Coronary artery (tissue), 2 donors: Measurements from ENCODE around the gene RIMBP3C.
"Not testable (repeated sequence)": the region's sequence is repeated elsewhere in the genome, so short reads cannot be mapped to it uniquely, and the experiment has no call there.

Experiments used
- DNase-seq: peaks from one replicate; pipeline ENCODE4 v3.0.0-alpha.2; 2017; ENCODE audit warnings: low spot score
- H3K27ac ChIP-seq, 2 donors: fragments of 200-600 bp; sonication (generic); one replicate each; pipeline ENCODE4 v1.5.1; 2016 to 2019
- H3K4me3 ChIP-seq: fragments of 200-600 bp; sonication (generic); 2 replicates; pipeline ENCODE4 v1.5.1; 2016; ENCODE audit warnings: mild to moderate bottlenecking, moderate library complexity
- TF ChIP-seq, protein P1 (sequence below): fragments of 200-600 bp; sonication (generic); IDR thresholded peaks from one replicate; pipeline ENCODE4 v1.5.1; 2019; ENCODE audit warnings: antibody characterized with exemption

RIMBP3C gene

DNA sequence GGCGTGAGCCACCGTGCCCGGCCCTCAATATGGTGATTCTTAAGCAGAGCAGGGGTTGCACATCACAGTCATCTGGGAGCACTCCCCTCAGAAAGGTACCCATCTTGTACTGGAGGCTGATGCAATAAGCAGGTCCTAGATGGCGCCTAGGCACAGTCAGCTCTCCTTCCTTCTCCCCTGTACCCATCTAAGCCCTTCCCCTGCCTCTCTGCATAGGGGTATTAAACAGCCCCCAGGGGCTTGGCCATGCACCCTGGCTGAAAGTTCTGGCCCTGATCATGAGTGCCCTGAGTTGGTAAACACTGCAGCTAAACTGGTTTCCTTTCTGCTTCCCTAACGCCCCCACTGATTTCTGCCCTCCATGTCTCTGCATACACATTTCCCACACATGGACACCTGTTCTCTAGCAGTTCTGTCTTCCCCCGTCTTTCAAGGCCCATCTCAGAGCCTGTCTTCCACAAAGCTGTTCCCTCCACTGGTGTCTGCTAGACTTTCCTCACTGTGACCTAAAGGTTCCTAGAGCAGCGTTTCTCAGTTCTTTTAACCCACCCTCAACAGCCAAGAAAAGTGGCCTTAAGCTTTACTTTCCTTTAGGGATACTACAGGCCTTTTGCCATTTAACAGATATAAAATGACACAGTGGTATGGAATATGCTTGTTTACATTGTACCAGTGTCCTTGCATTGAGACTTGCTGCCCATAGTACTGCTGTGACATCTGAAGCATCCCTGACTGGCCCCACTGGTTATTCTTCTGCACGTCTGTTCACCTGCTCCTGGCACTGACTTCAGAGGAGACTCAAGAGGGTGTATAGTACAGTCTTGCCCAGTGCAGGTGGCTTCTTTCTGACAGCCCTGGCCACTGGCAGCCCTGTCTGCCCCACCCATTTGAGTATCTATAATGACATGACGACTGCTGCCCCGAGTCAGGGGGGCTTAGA lies 31.8 kb upstream of the RIMBP3C start:
- H3K4me3 ChIP-seq, result no peak overlapping the region
- DNase-seq, result no peak
- TF ChIP-seq, protein P1, sequence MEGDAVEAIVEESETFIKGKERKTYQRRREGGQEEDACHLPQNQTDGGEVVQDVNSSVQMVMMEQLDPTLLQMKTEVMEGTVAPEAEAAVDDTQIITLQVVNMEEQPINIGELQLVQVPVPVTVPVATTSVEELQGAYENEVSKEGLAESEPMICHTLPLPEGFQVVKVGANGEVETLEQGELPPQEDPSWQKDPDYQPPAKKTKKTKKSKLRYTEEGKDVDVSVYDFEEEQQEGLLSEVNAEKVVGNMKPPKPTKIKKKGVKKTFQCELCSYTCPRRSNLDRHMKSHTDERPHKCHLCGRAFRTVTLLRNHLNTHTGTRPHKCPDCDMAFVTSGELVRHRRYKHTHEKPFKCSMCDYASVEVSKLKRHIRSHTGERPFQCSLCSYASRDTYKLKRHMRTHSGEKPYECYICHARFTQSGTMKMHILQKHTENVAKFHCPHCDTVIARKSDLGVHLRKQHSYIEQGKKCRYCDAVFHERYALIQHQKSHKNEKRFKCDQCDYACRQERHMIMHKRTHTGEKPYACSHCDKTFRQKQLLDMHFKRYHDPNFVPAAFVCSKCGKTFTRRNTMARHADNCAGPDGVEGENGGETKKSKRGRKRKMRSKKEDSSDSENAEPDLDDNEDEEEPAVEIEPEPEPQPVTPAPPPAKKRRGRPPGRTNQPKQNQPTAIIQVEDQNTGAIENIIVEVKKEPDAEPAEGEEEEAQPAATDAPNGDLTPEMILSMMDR, result no peak
- no peak overlapping the region for H3K27ac ChIP-seq

DNA sequence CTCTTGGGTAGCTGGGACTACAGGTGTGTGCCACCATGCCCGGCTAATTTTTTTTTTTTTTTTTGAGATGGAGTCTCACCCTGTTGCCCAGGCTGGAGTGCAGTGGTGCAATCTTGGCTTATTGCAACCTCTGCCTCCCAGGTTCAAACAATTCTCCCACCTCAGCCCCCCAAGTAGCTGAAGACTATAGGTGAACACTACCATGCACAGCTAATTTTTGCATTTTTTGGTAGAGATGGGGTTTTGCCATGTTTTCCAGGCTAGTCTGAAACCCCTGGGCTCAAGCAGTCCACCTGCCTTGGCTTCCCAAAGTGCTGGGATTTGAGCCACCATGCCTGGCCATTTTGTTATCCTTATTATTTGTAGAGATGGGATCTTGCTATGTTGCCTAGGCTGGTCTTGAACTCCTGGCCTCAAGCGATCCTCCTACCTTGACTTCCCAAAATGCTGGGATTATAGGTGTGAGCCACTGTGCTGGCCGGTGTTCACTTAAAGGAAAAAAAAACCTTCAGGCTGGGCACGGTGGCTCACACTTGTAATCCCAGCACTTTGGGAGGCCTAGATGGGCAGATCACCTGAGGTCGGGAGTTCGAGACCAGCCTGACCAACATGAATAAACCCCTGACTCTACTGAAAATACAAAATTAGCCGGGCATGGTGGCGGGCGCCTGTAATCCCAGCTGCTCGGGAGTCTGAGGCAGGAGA lies 29.9 kb upstream of the RIMBP3C start:
- not testable (repeated sequence) for H3K27ac ChIP-seq, H3K4me3 ChIP-seq, DNase-seq

DNA sequence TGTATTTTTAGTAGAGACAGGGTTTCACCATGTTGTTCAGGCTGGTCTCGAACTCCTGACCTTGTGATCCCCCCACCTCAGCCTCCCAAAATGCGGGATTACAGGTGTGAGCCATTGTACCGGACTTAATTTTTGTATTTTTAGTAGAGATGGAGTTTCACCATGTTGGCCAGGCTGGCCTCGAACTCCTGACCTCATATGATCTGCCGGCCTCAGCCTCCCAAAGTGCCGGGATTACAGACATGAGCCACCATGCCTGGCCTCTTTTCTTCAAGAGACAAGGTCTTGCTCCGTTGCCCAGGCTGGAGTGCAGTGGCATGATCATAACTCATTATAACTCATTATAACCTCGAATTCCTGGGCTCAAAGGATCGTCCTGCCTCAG lies 29.4 kb upstream of the RIMBP3C start:
- H3K4me3 ChIP-seq, H3K27ac ChIP-seq, DNase-seq: not testable (repeated sequence)

DNA sequence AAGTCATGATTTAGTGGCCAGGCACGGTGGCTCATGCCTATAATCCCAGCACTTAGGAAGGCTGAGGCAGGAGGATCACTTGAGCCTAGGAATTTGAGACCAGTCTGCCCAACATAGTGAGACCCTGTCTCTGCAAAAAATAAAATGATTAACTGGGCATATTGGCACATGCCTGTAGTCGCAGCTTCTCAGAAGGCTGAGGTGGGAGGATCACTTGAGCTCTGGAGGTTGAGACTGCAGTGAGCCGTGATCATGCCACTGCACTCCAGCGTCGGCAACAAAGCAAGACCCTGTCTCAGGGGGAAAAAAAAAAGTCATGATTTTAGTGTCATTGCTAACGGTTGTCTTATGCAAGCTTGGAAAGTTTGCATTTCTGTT lies 28.2 kb upstream of the RIMBP3C start:
- TF ChIP-seq, protein P1, result no peak
- DNase-seq, result no peak
- Histone ChIP-seq H3K4me3 (no peak overlapping the region), H3K27ac (no peak overlapping the region)

DNA sequence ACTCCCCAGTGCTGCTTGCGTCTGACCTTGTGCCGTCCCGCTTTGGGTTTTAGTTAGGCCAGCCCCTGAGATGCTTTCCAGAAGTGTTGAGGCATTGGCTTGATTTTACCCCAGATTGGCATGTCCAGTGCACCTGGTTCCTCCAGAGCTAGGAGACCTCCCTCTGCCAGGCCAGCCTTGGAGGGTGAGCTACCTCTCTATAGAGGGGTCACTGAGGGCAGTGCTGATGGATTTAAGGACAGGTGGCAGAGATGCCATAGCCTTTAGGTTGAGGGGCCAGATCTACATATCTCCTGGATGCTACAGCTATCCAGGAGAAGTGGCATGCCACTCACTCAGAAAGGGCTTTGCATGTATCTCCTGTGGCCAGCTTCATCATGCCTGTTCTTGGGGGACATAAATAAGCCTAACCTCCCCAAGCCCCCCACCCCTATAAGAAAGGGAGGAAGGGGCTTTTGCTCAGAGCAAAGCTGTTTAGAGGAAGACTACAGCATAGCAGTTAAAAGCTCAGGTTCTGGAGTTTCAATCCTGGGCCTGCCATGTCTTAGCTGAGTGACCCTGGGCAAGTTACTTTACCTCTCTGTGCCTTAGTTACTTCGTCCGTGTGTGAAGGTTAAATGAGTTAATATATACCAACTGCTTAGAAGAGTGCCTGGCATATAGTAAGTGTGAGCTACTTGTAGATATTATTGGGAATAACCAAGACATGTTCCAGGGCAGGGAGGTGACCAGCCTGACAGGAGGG lies 22.7 kb upstream of the RIMBP3C start:
- no peak overlapping the region for H3K4me3 ChIP-seq
- TF ChIP-seq, protein P1, result no peak
- no peak overlapping the region for H3K27ac ChIP-seq
- no peak for DNase-seq

DNA sequence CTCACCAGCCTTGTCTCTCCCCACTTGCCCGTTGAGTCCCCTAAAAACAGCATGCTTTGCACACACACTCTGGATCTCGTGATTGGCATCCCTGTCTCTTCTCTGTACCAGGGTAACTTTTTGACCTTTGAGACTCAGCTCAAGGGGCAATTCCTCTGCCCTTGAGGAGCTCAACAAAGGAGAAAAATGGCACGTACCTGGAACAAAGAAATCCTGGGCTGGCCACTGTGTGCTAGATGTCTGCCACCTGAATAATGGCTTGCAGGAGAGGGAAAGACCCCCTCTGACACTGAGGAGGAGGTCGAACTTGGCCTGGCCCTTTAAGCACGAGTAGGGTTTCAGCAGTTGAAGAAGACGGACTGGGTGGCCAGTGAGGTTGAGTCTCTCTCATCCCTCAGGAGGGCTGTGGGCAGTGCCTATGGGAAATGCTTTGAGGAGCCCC lies 22.1 kb upstream of the RIMBP3C start:
- H3K4me3 ChIP-seq, result no peak overlapping the region
- no peak for DNase-seq
- TF ChIP-seq, protein P1, result no peak
- H3K27ac ChIP-seq, result no peak overlapping the region

DNA sequence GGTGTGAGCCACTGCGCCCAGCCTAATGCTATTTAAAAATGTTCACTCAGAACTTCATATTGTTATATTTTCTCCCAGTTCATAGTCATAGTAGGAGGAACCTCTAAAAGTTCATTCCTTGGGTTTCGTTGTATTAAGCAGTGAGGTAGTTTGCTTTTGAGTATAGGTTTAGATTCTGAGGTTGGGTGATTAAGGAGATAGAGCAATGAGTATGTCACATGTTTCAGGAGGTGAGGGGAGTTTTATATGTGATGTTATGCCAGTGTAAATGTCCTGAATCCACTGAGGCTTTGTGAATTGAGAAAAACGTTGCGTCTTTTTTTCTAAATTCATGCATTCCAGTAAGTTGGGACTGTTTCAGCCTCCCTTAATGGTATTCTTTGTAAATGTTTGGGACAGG lies 20.4 kb upstream of the RIMBP3C start:
- no peak overlapping the region for H3K27ac ChIP-seq
- H3K4me3 ChIP-seq, result no peak overlapping the region
- no peak for DNase-seq
- TF ChIP-seq, protein P1, result no peak
